Ishikawa (cell line): ENCODE measurements around the gene WDR18.

Experiments
- EP300 ChIP-seq: IDR thresholded peaks from 2 replicates; pipeline ENCODE4 v1.6.1; 2012; ENCODE audit warnings: borderline replicate concordance
- MAX ChIP-seq: IDR thresholded peaks from 2 replicates; pipeline ENCODE4 v1.6.1; 2012
- RAD21 ChIP-seq: IDR thresholded peaks from 2 replicates; pipeline ENCODE4 v1.6.1; 2012; ENCODE audit warnings: low read depth
- TAF1 ChIP-seq: IDR thresholded peaks from 2 replicates; pipeline ENCODE4 v1.6.1; 2012; ENCODE audit warnings: low read depth, mild to moderate bottlenecking
- TEAD4 ChIP-seq: IDR thresholded peaks from 2 replicates; pipeline ENCODE4 v1.6.1; 2012
- ZBTB7A ChIP-seq: IDR thresholded peaks from 2 replicates; pipeline ENCODE4 v1.6.1; 2012; ENCODE audit warnings: low read depth
- TF ChIP-seq, protein P1 (sequence below): IDR thresholded peaks from 2 replicates; pipeline ENCODE4 v1.6.1; 2012; ENCODE audit warnings: low read depth, mild to moderate bottlenecking

GRCh38 chr19:950352-951066 is 33.6 kb upstream of the WDR18 start:
- no peak for TF ChIP-seq MAX
- TF ChIP-seq ZBTB7A, result no peak
- TF ChIP-seq, protein P1, sequence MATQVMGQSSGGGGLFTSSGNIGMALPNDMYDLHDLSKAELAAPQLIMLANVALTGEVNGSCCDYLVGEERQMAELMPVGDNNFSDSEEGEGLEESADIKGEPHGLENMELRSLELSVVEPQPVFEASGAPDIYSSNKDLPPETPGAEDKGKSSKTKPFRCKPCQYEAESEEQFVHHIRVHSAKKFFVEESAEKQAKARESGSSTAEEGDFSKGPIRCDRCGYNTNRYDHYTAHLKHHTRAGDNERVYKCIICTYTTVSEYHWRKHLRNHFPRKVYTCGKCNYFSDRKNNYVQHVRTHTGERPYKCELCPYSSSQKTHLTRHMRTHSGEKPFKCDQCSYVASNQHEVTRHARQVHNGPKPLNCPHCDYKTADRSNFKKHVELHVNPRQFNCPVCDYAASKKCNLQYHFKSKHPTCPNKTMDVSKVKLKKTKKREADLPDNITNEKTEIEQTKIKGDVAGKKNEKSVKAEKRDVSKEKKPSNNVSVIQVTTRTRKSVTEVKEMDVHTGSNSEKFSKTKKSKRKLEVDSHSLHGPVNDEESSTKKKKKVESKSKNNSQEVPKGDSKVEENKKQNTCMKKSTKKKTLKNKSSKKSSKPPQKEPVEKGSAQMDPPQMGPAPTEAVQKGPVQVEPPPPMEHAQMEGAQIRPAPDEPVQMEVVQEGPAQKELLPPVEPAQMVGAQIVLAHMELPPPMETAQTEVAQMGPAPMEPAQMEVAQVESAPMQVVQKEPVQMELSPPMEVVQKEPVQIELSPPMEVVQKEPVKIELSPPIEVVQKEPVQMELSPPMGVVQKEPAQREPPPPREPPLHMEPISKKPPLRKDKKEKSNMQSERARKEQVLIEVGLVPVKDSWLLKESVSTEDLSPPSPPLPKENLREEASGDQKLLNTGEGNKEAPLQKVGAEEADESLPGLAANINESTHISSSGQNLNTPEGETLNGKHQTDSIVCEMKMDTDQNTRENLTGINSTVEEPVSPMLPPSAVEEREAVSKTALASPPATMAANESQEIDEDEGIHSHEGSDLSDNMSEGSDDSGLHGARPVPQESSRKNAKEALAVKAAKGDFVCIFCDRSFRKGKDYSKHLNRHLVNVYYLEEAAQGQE, result no peak
- TF ChIP-seq RAD21, result no peak
- no peak for TF ChIP-seq EP300
- no peak for TF ChIP-seq TAF1
- no peak for TF ChIP-seq TEAD4
